Suppressor macrophage treated with lipopolysaccharide for 4 hours (primary cell): Measurements from ENCODE around the gene XYLB.

Experiments
- DNase-seq: peaks from one replicate; pipeline ENCODE4 v3.0.0-alpha.2; 2020

Gene XYLB

GRCh38 chr3:38457111-38458003 is 110.8 kb downstream of the XYLB start:
- peak; percentile 5 for DNase-seq

- no peak for DNase-seq
Observed at GRCh38 chr3:38458796-38459498, 112.4 kb downstream of the XYLB start.

- DNase-seq: no peak
Observed at GRCh38 chr3:38459499-38460048, 113.0 kb downstream of the XYLB start.

GRCh38 chr3:38460377-38461270 is 114.0 kb downstream of the XYLB start:
- no peak for DNase-seq
